ENCODE data around the gene IDUA. TPM values are rescaled to one million over a fixed set of nuclear protein-coding genes. Genes with fewer than 3 reads are reported as not detected.
"Not testable (repeated sequence)": the region's sequence is repeated elsewhere in the genome, so short reads cannot be mapped to it uniquely, and the experiment has no call there.

IDUA gene
- total RNA-seq, 1 experiment from 2014 or later: 4.6 TPM

- H3K4me3 ChIP-seq (ENCODE audit: insufficient read depth, low read depth, low read length): no peak overlapping the region
- peak; percentile 74 for DNase-seq
- no peaks in the 10 kb centered on the region for H3K36me3 ChIP-seq (replicated peaks; ENCODE audit: control insufficient read depth, insufficient read depth, low read length)
- peaks cover 8% of the 10 kb centered on the region for H3K27me3 ChIP-seq (ENCODE audit: control insufficient read depth, insufficient read depth, low read length)
Measured at GRCh38 chr4:968621-969394, 18.0 kb upstream of the IDUA start.

- Histone ChIP-seq H3K4me3 (ENCODE audit: insufficient read depth, low read depth, low read length) (no peak overlapping the region), H3K27me3 (ENCODE audit: control insufficient read depth, insufficient read depth, low read length) (peaks cover 10% of the 10 kb centered on the region), H3K36me3 (replicated peaks; ENCODE audit: control insufficient read depth, insufficient read depth, low read length) (no peaks in the 10 kb centered on the region)
- DNase-seq: no peak
Measured at GRCh38 chr4:970046-970745, 16.6 kb upstream of the IDUA start.

DNA sequence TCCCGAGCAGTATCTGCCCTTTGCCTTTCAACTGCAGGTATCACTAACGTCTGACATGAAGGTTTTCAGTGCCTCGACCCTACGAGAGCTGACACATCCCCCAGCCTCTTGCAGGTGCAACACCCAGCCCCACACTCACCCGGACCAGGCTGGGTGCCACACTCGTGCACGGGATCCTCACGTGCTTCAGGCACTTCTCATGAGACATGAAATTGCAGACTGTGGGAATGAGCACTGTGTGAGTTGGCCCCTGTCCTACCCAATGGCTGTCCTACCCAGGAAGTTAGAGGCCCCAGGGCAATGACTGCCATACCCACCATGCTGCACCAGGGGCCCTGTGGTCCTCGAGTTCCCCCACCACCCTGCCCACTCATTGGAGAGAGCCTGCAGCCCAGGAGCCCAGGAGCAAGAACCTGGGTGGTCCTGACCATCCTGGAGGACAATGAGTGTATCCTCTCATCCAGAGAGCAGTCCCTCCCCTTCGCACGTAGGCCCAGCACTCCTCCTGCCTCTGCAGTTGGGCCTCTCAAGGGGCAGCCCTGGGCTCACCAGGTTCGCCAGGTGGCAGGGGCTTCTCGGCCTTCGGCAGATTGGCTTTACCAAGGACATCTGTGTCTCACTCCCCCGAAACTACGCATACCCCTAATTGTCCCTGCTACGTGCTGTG is 15.9 kb upstream of the IDUA start:
- peaks cover 10% of the 10 kb centered on the region for H3K27me3 ChIP-seq (ENCODE audit: control insufficient read depth, insufficient read depth, low read length)
- DNase-seq: no peak

DNA sequence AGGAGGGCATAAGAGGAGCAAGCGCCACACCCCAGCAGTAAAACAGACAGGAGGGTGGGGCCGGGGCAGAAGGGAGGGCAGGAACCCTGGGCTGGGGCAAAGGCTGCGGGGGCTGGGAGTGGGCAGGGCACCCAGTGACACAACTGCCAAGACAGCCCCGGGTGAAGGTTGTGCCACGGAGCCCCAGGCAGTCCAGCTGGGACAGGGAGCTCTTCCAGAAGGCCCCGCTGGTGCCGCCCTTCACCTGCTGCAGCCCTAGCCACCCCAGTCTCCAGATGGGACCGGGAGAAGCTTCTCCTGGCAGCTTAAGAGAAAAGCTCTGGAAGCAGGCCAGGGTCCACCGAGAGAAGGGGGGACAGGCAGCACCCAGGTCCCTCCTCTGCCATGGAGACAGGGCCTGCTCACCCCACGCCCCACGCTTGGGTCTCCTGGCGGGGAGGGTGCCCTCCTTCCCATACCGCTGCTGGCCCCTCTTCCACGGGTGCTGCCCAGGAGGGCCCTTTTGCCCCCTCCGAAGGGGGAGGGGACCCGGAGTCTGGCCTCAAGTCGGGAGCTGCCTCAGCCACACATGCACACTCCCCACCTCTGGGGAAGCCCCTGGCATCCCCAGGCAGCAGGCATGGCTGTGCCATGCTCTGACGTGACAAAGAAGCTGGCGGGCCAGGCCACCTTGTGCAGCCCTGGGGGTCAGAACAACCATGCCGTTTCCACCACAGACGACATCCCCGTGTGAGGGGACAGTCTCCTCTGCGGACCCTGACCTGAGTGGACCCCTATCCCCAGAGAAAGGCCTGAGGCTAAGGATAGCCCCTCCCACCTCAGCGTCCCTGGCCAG is 15.0 kb upstream of the IDUA start:
- DNase-seq: no peak
- Histone ChIP-seq H3K27me3 (ENCODE audit: control insufficient read depth, insufficient read depth, low read length) (peaks cover 10% of the 10 kb centered on the region), H3K4me3 (ENCODE audit: insufficient read depth, low read depth, low read length) (peak overlapping the region; percentile 67; the same call in 1 of the 2 replicates), H3K36me3 (replicated peaks; ENCODE audit: control insufficient read depth, insufficient read depth, low read length) (no peaks in the 10 kb centered on the region)

More for the DNA sequence above, 15.9 kb upstream of the IDUA start:
- no peak overlapping the region for H3K4me3 ChIP-seq (ENCODE audit: insufficient read depth, low read depth, low read length)
- no peaks in the 10 kb centered on the region for H3K36me3 ChIP-seq (replicated peaks; ENCODE audit: control insufficient read depth, insufficient read depth, low read length)

- Histone ChIP-seq H3K4me3 (ENCODE audit: insufficient read depth, low read depth, low read length) (peak overlapping the region; percentile 67), H3K36me3 (replicated peaks; ENCODE audit: control insufficient read depth, insufficient read depth, low read length) (no peaks in the 10 kb centered on the region), H3K27me3 (ENCODE audit: control insufficient read depth, insufficient read depth, low read length) (peaks cover 10% of the 10 kb centered on the region; the same call in 1 of the 2 replicates)
- peak; percentile 89 for DNase-seq
Measured at GRCh38 chr4:972651-973424, 14.0 kb upstream of the IDUA start.

GRCh38 chr4:973431-974397 is 13.1 kb upstream of the IDUA start, which contains the start of gene DGKQ:
Gene DGKQ (minus strand): TSS chr4:973569. CDS start chr4:973482, 87 bp downstream.
- Histone ChIP-seq H3K27me3 (ENCODE audit: control insufficient read depth, insufficient read depth, low read length) (peaks cover 10% of the 10 kb centered on the region; the same call in 1 of the 2 replicates), H3K4me3 (ENCODE audit: insufficient read depth, low read depth, low read length) (peak within 1 kb of the TSS; percentile 67), H3K36me3 (replicated peaks; ENCODE audit: control insufficient read depth, insufficient read depth, low read length) (no peaks in the 10 kb centered on the region)
- peak; percentile 100 for DNase-seq

DNA sequence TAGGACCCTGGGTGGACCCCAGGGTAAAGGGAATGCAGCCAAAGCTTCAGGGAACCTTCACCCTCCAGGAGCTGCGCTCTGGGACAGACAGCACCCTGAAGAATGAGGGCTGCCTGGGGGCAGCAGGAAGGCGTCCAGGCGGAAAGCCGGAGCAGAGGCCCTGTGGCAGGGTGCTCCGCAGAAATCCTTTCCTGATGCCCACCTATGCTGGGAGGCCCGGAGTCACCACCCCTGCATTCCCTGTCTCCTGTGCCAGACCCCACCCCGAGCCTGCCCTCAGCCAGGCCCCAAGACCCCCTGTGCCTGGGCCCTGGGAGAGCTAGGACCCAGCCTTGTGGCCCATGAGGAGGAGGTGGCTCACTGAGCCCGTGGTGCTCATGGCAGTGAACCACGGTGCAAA is 12.2 kb upstream of the IDUA start:
- no peak for DNase-seq
- Histone ChIP-seq H3K36me3 (replicated peaks; ENCODE audit: control insufficient read depth, insufficient read depth, low read length) (no peaks in the 10 kb centered on the region), H3K4me3 (ENCODE audit: insufficient read depth, low read depth, low read length) (no peak overlapping the region), H3K27me3 (ENCODE audit: control insufficient read depth, insufficient read depth, low read length) (peaks cover 10% of the 10 kb centered on the region; the same call in 1 of the 2 replicates)

GRCh38 chr4:976016-976415 is 10.8 kb upstream of the IDUA start:
- H3K36me3 ChIP-seq (replicated peaks; ENCODE audit: control insufficient read depth, insufficient read depth, low read length); DNase-seq; H3K4me3 ChIP-seq (ENCODE audit: insufficient read depth, low read depth, low read length): not testable (repeated sequence)
- H3K27me3 ChIP-seq (ENCODE audit: control insufficient read depth, insufficient read depth, low read length): peaks cover 10% of the 10 kb centered on the region; the same call in 1 of the 2 replicates

DNA sequence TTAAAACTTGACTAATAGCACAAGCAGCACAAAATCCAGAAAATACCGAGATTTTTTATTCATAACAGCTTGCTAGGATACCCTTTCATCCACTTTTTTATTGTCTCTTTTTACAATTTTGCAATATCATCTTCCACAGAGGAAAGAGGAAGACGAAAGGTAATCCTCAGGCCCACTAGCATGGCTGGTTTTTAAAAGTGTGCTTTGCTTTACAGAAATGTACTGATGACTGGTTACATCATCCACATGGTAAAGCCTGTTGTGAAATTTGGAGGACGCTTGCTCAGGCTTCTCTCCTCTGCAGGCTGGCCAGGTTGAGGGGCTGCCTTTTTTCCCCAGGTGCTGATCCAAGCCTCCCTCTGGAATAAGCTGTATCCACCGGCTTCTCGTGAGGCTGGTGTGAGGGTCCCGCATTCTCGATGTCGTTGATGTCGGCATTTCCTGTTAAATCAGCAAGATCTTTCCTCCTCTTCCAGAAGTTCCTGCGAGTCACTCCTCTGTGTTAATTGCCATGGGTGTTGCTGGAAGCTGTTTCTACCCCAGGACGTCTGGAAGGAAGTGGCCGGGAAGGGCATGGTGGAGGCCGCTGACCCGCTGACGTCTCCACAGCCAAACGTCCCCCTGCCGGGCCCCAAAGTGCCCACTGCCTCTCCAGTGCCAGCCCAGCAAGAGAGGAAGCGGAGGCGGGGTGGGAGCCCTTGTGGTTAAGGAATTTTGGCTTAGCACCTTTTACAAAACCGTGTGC is 7.7 kb upstream of the IDUA start:
- Histone ChIP-seq H3K27me3 (ENCODE audit: control insufficient read depth, insufficient read depth, low read length) (peaks cover 2% of the 10 kb centered on the region; the same call in 1 of the 2 replicates), H3K4me3 (ENCODE audit: insufficient read depth, low read depth, low read length) (no peak overlapping the region), H3K36me3 (replicated peaks; ENCODE audit: control insufficient read depth, insufficient read depth, low read length) (no peaks in the 10 kb centered on the region)
- DNase-seq: no peak

- DNase-seq: no peak
- H3K36me3 ChIP-seq (replicated peaks; ENCODE audit: control insufficient read depth, insufficient read depth, low read length): no peaks in the 10 kb centered on the region
- no peaks in the 10 kb centered on the region for H3K27me3 ChIP-seq (ENCODE audit: control insufficient read depth, insufficient read depth, low read length)
- H3K4me3 ChIP-seq (ENCODE audit: insufficient read depth, low read depth, low read length): no peak overlapping the region
Measured at GRCh38 chr4:982291-982690, 4.6 kb upstream of the IDUA start.

DNA sequence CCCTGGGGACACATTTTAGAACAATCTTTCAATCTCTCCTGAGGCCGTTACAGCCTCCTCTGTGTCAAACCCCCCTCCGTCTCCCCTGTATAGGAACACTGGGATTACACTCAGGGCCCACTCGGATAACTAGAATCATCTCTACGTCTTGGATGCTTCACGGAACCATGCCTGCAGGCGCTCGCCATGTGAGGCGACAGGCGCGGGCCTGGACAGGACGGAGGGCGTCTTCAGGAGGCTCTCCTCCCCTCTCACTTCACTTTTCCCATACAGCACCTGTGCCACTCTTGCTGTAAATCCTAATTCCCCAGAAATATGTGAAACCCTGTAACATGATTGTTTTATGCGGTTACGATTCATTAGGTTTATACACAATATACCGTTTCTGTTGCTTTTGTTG is 4.0 kb upstream of the IDUA start:
- Histone ChIP-seq H3K36me3 (replicated peaks; ENCODE audit: control insufficient read depth, insufficient read depth, low read length) (no peaks in the 10 kb centered on the region), H3K27me3 (ENCODE audit: control insufficient read depth, insufficient read depth, low read length) (no peaks in the 10 kb centered on the region), H3K4me3 (ENCODE audit: insufficient read depth, low read depth, low read length) (no peak overlapping the region)
- no peak for DNase-seq
